GM20000 (cell line): ENCODE results near the gene TMC1.
"Not testable (repeated sequence)": the region's sequence is repeated elsewhere in the genome, so short reads cannot be mapped to it uniquely, and the experiment has no call there.

ENCODE experiments used
- DNase-seq: peaks from one replicate; pipeline ENCODE4 v3.0.0; 2012; ENCODE audit warnings: low spot score
- TF ChIP-seq, protein P1 (sequence below): IDR thresholded peaks from 2 replicates; pipeline ENCODE4 v1.5.1; 2012; ENCODE audit warnings: mild to moderate bottlenecking, control low read depth; ENCODE audit errors: extremely low read depth, missing control alignments

TMC1 gene

GRCh38 chr9:72480921-72481320 is 40.5 kb upstream of the TMC1 start:
- no peak for DNase-seq
- TF ChIP-seq, protein P1, sequence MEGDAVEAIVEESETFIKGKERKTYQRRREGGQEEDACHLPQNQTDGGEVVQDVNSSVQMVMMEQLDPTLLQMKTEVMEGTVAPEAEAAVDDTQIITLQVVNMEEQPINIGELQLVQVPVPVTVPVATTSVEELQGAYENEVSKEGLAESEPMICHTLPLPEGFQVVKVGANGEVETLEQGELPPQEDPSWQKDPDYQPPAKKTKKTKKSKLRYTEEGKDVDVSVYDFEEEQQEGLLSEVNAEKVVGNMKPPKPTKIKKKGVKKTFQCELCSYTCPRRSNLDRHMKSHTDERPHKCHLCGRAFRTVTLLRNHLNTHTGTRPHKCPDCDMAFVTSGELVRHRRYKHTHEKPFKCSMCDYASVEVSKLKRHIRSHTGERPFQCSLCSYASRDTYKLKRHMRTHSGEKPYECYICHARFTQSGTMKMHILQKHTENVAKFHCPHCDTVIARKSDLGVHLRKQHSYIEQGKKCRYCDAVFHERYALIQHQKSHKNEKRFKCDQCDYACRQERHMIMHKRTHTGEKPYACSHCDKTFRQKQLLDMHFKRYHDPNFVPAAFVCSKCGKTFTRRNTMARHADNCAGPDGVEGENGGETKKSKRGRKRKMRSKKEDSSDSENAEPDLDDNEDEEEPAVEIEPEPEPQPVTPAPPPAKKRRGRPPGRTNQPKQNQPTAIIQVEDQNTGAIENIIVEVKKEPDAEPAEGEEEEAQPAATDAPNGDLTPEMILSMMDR, result no peak

- TF ChIP-seq, protein P1, result no peak
- no peak for DNase-seq
Observed at GRCh38 chr9:72485821-72486593, 35.4 kb upstream of the TMC1 start.

DNA sequence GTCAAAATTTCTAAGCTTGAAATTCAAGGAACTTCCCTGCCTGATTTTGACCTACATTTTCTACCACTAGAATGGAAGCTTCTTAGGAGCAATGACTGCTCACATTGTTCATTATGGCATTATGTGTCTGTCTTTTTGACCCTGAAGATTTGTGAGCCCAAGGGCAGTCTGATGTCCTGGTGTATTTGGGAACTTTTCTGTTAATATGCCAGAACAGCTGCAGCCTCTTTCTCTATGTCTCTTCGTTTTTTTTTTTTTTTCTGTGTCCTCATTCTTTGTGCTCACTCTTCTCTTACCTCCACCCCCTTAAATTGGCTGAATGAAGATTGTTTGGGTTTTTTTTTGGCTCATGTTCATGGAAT is 34.8 kb upstream of the TMC1 start:
- TF ChIP-seq, protein P1, result no peak
- DNase-seq, result no peak

DNA sequence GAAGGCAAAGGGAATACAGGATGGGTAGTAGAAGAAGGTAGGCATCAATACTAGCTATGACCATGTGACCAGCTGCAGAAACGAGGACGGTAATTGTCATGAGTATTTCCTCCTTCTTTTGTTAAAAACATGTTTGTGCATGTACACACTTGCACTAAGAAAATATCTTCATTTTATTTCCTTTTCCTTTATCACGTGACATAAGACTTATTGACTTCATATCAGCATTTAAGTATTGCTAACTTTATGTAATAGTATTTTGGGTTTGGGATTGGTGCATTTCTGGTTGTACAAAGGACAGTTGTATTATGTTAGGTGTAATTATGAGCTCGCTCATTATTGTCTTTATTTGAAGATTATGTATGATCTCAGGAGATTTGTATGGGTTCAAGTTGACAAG is 33.7 kb upstream of the TMC1 start:
- DNase-seq, result not testable (repeated sequence)

- TF ChIP-seq, protein P1, result no peak
Observed at GRCh38 chr9:72489986-72490385, 31.4 kb upstream of the TMC1 start.

DNA sequence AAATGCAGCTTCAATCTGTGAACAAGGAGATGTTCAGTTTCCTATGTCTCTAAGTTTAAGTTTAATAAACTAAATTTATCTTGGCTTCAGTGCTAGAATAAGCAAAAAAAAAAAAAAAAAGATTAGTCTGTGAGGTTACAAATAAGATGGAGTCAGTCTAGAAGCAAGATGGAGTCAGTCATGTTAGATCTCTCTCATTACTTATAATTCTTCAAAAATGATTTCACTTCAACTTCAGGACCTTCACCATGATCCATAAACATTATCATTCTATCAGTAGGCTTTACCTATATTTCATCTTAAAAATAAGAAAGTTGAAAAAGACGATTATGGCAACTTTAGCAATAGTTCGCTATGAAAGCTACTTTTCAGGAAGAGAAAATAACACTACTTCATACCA is 30.2 kb upstream of the TMC1 start:
- DNase-seq, result no peak
- TF ChIP-seq, protein P1, result no peak

More at GRCh38 chr9:72489986-72490385, 31.4 kb upstream of the TMC1 start:
- no peak for DNase-seq

DNA sequence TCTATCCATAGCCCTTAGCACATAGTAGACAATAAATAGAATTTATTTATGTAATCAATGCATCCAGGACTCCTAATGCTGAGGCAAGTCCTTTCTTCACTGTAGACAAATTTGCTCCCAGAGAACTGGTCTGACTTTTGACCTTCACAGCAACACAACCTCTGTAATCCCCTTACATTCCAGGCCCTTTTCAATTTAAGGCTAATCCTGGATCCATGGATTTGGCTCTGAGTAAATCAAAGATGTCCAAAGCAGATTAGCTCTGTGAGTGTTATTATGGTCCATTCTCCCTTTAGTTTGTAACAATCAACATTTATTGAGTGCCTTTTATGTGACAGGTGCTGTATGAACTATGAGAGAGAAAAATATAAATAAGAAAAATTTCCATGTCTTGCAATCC is 27.4 kb upstream of the TMC1 start:
- no peak for DNase-seq
- TF ChIP-seq, protein P1, result no peak

- TF ChIP-seq, protein P1, result no peak
- DNase-seq, result no peak
Observed at GRCh38 chr9:72497447-72498046, 23.9 kb upstream of the TMC1 start.
